ENCODE results near the gene ANKRD62. TPM values are rescaled to one million over a fixed set of nuclear protein-coding genes. Genes with fewer than 3 reads are reported as not detected.

Gene ANKRD62
- total and polyA plus RNA-seq, 9 of the 15 experiments (the other 6 are each of a cell fraction or from before 2014, with no cell fraction given) = 0.16 to 1.1 (median 0.45) TPM; not detected in 1

GRCh38 chr18:12162786-12163185 lies 69.1 kb downstream of the ANKRD62 start (continued):
- TF ChIP-seq TFAM (CRISPR knock-in tag; conservative IDR thresholded peaks at IDR 0.05) = no peak
- no peak for TF ChIP-seq GATAD2B (IDR thresholded peaks at IDR 0.05; ENCODE audit: borderline replicate concordance)
- no peak for TF ChIP-seq ZNF239 (CRISPR knock-in tag; IDR thresholded peaks at IDR 0.05)
- TF ChIP-seq FOSL1 (tag; conservative IDR thresholded peaks at IDR 0.05) = no peak

DNA sequence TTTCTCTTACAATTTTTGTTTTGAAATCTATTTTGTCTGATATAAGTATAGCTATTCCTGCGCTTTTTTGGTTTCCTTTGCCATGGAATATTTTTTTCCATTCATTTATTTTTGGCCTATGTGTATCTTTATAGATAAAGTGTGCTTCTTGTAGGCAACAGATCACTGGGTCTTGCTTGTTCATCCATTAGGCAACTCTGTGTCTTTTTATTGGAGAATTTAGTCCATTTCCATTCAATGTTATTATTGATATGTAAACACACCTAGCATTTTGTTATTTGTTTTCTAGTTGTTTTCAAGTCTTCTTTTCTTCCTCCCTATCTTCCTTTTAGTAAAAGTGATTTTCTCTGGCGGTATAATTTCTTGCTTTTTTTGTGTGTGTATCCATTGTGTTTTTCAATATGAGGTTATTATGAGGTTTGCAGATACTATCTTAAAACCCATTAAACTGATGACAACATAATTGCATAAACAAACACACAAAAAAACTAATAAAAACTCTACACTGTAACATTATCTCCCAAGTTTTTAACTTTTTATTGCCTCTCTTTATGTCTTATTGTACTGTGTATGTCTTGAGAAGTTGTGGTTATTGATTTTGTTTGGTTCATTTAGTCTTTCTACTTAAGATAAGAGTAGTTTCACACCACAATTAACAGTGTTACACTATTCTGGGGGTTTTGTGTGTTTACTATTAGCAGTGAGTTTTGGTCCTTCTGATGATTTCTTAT lies 71.6 kb downstream of the ANKRD62 start:
- Histone ChIP-seq H3K27me3 (ENCODE audit: control insufficient read depth in 2 of 2, insufficient read depth in 2 of 2, low read length in 2 of 2) (no peaks in the 10 kb centered on the region), H3K9me3 (replicated peaks; ENCODE audit: control insufficient read depth, insufficient read depth, low read depth, low read length) (no peaks in the 10 kb centered on the region), H3K4me1 (replicated peaks in 1 of 2; ENCODE audit: control insufficient read depth in 2 of 2, insufficient read depth in 2 of 2, low read length in 2 of 2) (no peaks in the 10 kb centered on the region), H2AFZ (ENCODE audit: low read depth, low read length) (no peak overlapping the region), H3K4me3 (no peak overlapping the region), H3K9me1 (ENCODE audit: control insufficient read depth, insufficient read depth, low read length) (no peaks in the 10 kb centered on the region), H3K27ac (ENCODE audit: extremely low read depth, low read depth, low read length) (no peak overlapping the region), H3K4me2 (ENCODE audit: insufficient read depth, low read length) (no peak overlapping the region), H3K36me3 (ENCODE audit: control insufficient read depth, insufficient read depth, low read length) (no peaks in the 10 kb centered on the region), H4K20me1 (replicated peaks; ENCODE audit: control insufficient read depth, insufficient read depth, low read length) (no peaks in the 10 kb centered on the region), H3K9ac (ENCODE audit: insufficient read depth in 1 of 2, low read depth in 2 of 2, low read length in 2 of 2) (no peak overlapping the region), H3K79me2 (ENCODE audit: control insufficient read depth, insufficient read depth, low read length) (no peaks in the 10 kb centered on the region)
- CTCF ChIA-PET (ENCODE audit: low intra/inter-chr PET ratio) = no interaction called here
- ATAC-seq = no peak
- BruUV-seq (replicated peaks) = no TSS peak
- no peak for DNase-seq (ENCODE audit: extremely low read depth in 1 of 4, low spot score in 3 of 4)
- TF ChIP-seq PURB (CRISPR knock-in tag; IDR thresholded peaks at IDR 0.05; ENCODE audit: low read depth) (no peak), ZKSCAN8 (CRISPR knock-in tag; IDR thresholded peaks at IDR 0.05) (no peak), ATF1 (CRISPR knock-in tag; IDR thresholded peaks at IDR 0.05) (no peak), ATF1 (tag; IDR thresholded peaks at IDR 0.05) (no peak)
- POLR2A ChIA-PET = interaction anchor here (1.2 kb wide), 1 partner anchor 10 kb away, joined by 4 read pairs; no protein-coding TSS in a partner anchor
- intact Hi-C loops (cut with micrococcal nuclease) = no loop called here
- 3% methylated on average over 2 of the region's 2 CpGs for WGBS (ENCODE audit: insufficient coverage, low coverage, missing lambda C conversion rate)
- no peak for FAIRE-seq
- in situ Hi-C loops (cut with MboI) = no loop called here

Small RNA genes within 50 kb of the gene (small RNA-seq; reads per million reads assigned to genes)
- not detected for gene RNU6-324P

Other genes with a start within 250 kb of the ANKRD62 start
- 22.3 and 22.9 TPM in 2 replicates for gene CHMP1B, start 242.4 kb upstream of the ANKRD62 start, total RNA-seq (2014; rRNA removed)
- 18.7 and 21.7 TPM in 2 replicates for gene CHMP1B, start 242.4 kb upstream of the ANKRD62 start, total RNA-seq (2014; rRNA removed; fragmentation: Illumina TruSeq; extraction: Trizol)
- 15.6 and 17.6 TPM in 2 replicates for gene CHMP1B, start 242.4 kb upstream of the ANKRD62 start, total RNA-seq (2015; rRNA removed; fragmentation: Illumina TruSeq; extraction: Trizol)
- gene CHMP1B, start 242.4 kb upstream of the ANKRD62 start, total RNA-seq (2021) = 17.1 and 21.3 TPM in 2 replicates
- 17.7 and 19.0 TPM in 2 replicates for gene CHMP1B, start 242.4 kb upstream of the ANKRD62 start, polyA plus RNA-seq (2011; rRNA removed)
- 20.3 and 22.6 TPM in 2 replicates for gene CHMP1B, start 242.4 kb upstream of the ANKRD62 start, polyA plus RNA-seq (2014; fragmentation: Illumina TruSeq; extraction: Trizol)
- 10 to 100 TPM; 12.3 to 14.5 TPM for gene CHMP1B, start 242.4 kb upstream of the ANKRD62 start, polyA plus RNA-seq (2014; fragmentation: Nextera tagmentation; extraction: Ambion mirVana)
- gene CHMP1B, start 242.4 kb upstream of the ANKRD62 start, polyA plus RNA-seq (2014; rRNA removed) = 27.9 and 29.9 TPM in 2 replicates
- 11.2 and 12.8 TPM in 2 replicates for gene MPPE1, start 185.5 kb upstream of the ANKRD62 start, total RNA-seq (2014; rRNA removed)
- 12.8 and 14.7 TPM in 2 replicates for gene MPPE1, start 185.5 kb upstream of the ANKRD62 start, total RNA-seq (2014; rRNA removed; fragmentation: Illumina TruSeq; extraction: Trizol)
- 10.7 and 11.7 TPM in 2 replicates for gene MPPE1, start 185.5 kb upstream of the ANKRD62 start, total RNA-seq (2015; rRNA removed; fragmentation: Illumina TruSeq; extraction: Trizol)
- 14.2 and 17.4 TPM in 2 replicates for gene MPPE1, start 185.5 kb upstream of the ANKRD62 start, total RNA-seq (2021)
- 18.2 and 19.2 TPM in 2 replicates for gene MPPE1, start 185.5 kb upstream of the ANKRD62 start, polyA plus RNA-seq (2011; rRNA removed)
- gene MPPE1, start 185.5 kb upstream of the ANKRD62 start, polyA plus RNA-seq (2014; fragmentation: Illumina TruSeq; extraction: Trizol) = 11.0 and 12.8 TPM in 2 replicates
- gene MPPE1, start 185.5 kb upstream of the ANKRD62 start, polyA plus RNA-seq (2014; fragmentation: Nextera tagmentation; extraction: Ambion mirVana) = 10 to 100 TPM; 13.3 to 13.4 TPM
- gene MPPE1, start 185.5 kb upstream of the ANKRD62 start, polyA plus RNA-seq (2014; rRNA removed) = 12.8 and 19.5 TPM in 2 replicates
- gene IMPA2, start 112.3 kb upstream of the ANKRD62 start, total RNA-seq (2014; rRNA removed) = 8.3 and 10.2 TPM in 2 replicates
- 4.3 and 5.8 TPM in 2 replicates for gene IMPA2, start 112.3 kb upstream of the ANKRD62 start, total RNA-seq (2014; rRNA removed; fragmentation: Illumina TruSeq; extraction: Trizol)
- gene IMPA2, start 112.3 kb upstream of the ANKRD62 start, total RNA-seq (2015; rRNA removed; fragmentation: Illumina TruSeq; extraction: Trizol) = 5.2 and 5.7 TPM in 2 replicates
- 11.3 and 13.2 TPM in 2 replicates for gene IMPA2, start 112.3 kb upstream of the ANKRD62 start, total RNA-seq (2021)
- gene IMPA2, start 112.3 kb upstream of the ANKRD62 start, polyA plus RNA-seq (2011; rRNA removed) = 3.4 and 3.5 TPM in 2 replicates
- gene IMPA2, start 112.3 kb upstream of the ANKRD62 start, polyA plus RNA-seq (2014; fragmentation: Illumina TruSeq; extraction: Trizol) = 7.1 and 8.7 TPM in 2 replicates
- gene IMPA2, start 112.3 kb upstream of the ANKRD62 start, polyA plus RNA-seq (2014; fragmentation: Nextera tagmentation; extraction: Ambion mirVana) = under 1 TPM; 0.62 to 0.98 TPM
- gene IMPA2, start 112.3 kb upstream of the ANKRD62 start, polyA plus RNA-seq (2014; rRNA removed) = 3.9 and 10.6 TPM in 2 replicates
- gene CIDEA, start 160.5 kb downstream of the ANKRD62 start, total RNA-seq (2014; rRNA removed) = not detected in 2 replicates
- not detected in 2 replicates for gene CIDEA, start 160.5 kb downstream of the ANKRD62 start, total RNA-seq (2014; rRNA removed; fragmentation: Illumina TruSeq; extraction: Trizol)
- gene CIDEA, start 160.5 kb downstream of the ANKRD62 start, total RNA-seq (2015; rRNA removed; fragmentation: Illumina TruSeq; extraction: Trizol) = not detected in 2 replicates
- gene CIDEA, start 160.5 kb downstream of the ANKRD62 start, total RNA-seq (2021) = not detected in 2 replicates
- gene CIDEA, start 160.5 kb downstream of the ANKRD62 start, polyA plus RNA-seq (2011; rRNA removed) = not detected in 2 replicates
- gene CIDEA, start 160.5 kb downstream of the ANKRD62 start, polyA plus RNA-seq (2014; fragmentation: Illumina TruSeq; extraction: Trizol) = not detected in 2 replicates
- not detected for gene CIDEA, start 160.5 kb downstream of the ANKRD62 start, polyA plus RNA-seq (2014; fragmentation: Nextera tagmentation; extraction: Ambion mirVana)
- not detected in 2 replicates for gene CIDEA, start 160.5 kb downstream of the ANKRD62 start, polyA plus RNA-seq (2014; rRNA removed)
- 230 and 404 TPM in 2 replicates for gene TUBB6, start 214.4 kb downstream of the ANKRD62 start, total RNA-seq (2014; rRNA removed)
- gene TUBB6, start 214.4 kb downstream of the ANKRD62 start, total RNA-seq (2014; rRNA removed; fragmentation: Illumina TruSeq; extraction: Trizol) = 52.0 and 55.4 TPM in 2 replicates
- gene TUBB6, start 214.4 kb downstream of the ANKRD62 start, total RNA-seq (2015; rRNA removed; fragmentation: Illumina TruSeq; extraction: Trizol) = 80.2 and 81.1 TPM in 2 replicates
- 110 and 117 TPM in 2 replicates for gene TUBB6, start 214.4 kb downstream of the ANKRD62 start, total RNA-seq (2021)
- 142 and 147 TPM in 2 replicates for gene TUBB6, start 214.4 kb downstream of the ANKRD62 start, polyA plus RNA-seq (2011; rRNA removed)
- gene TUBB6, start 214.4 kb downstream of the ANKRD62 start, polyA plus RNA-seq (2014; fragmentation: Illumina TruSeq; extraction: Trizol) = 70.2 and 110 TPM in 2 replicates
- gene TUBB6, start 214.4 kb downstream of the ANKRD62 start, polyA plus RNA-seq (2014; fragmentation: Nextera tagmentation; extraction: Ambion mirVana) = 10 to 100 TPM; 43.9 to 45.0 TPM
- gene TUBB6, start 214.4 kb downstream of the ANKRD62 start, polyA plus RNA-seq (2014; rRNA removed) = 223 and 254 TPM in 2 replicates

Measured in K562 (cell line).